ENCODE measurements around the gene ARHGAP19. TPM values are rescaled to one million over a fixed set of nuclear protein-coding genes. Genes with fewer than 3 reads are reported as not detected.

The ARHGAP19 gene
- total and polyA plus RNA-seq, 8 donors, result 1.2 to 16.2 (median 6.3) TPM

DNA sequence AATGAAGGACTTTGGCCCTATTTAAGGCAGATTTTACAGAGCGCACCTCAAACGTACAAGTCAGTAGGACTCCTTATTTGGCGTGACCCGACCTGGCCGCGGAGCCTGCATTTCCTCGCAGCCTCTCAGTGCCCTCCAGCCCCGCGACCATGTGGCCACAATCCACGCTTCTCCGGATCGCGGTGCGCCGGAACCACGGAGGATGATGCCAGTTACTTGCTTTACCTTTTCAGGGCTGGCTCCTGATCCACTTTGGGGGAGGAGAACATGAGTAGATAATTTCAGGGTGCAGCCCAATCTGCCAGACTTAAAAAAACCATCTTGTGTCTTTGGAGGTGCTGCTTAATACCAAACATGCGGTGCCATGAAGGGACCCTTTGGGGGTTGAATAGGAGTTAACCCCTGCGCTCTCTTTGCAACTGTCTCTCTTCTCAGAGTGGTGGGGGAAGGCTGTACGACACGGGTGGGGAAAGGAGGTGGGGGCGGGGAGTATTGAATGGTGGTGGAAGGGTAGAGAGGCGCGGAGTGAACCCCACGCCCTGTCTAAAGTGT lies 28.1 kb upstream of the ARHGAP19 start:
- 15 to 33% (median 20%) methylated on average over 18 to 24 of the region's 24 CpGs for WGBS, 5 donors
- H3K4me1 ChIP-seq, result peaks cover 17 to 44% (median 32%) of the 10 kb centered on the region in 4 donors
- intact Hi-C loops (cut with DNase I; ENCODE audit: low total_unique reads), result no loop called here
- no peaks in the 10 kb centered on the region for H3K9me3 ChIP-seq
- TF ChIP-seq EP300 (IDR thresholded peaks at IDR 0.05) (no peak), POLR2AphosphoS5 (IDR thresholded peaks at IDR 0.05) (no peak), POLR2A (IDR thresholded peaks at IDR 0.05) (no peak)
- peak overlapping the region; percentile 68 to 92 (median 83) for H3K4me3 ChIP-seq
- H3K36me3 ChIP-seq, result no peaks in the 10 kb centered on the region
- peak; percentile 29 to 49 for DNase-seq
- no peaks in the 10 kb centered on the region for H3K27me3 ChIP-seq
- H3K27ac ChIP-seq, result peak overlapping the region; percentile 87 to 99 (median 97)

DNA sequence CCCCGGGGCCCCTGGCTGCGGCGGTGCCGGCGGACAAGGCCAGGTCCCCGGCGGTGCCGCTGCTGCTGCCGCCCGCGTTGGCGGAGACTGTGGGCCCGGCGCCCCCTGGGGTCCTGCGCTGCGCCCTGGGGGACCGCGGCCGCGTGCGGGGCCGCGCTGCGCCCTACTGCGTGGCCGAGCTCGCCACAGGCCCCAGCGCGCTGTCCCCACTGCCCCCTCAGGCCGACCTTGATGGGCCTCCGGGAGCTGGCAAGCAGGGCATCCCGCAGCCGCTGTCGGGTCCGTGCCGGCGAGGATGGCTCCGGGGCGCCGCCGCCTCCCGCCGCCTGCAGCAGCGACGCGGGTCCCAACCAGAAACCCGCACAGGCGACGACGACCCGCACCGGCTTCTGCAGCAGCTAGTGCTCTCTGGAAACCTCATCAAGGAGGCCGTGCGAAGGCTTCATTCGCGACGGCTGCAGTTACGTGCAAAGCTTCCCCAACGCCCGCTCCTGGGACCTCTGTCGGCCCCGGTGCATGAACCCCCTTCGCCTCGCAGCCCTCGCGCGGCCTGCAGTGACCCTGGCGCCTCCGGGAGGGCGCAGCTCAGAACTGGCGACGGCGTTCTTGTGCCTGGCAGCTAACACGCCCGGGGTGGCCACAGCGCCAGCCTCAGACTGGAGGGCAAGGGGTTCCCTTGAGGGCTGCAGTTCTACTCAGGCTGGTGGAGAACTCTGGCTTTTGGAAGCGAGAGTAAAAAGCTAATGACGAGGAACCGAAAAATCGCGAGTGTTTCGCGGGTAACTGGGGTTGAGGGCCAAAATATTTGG lies 27.4 kb upstream of the ARHGAP19 start:
- intact Hi-C loops (cut with DNase I; ENCODE audit: low total_unique reads), result no loop called here
- DNase-seq, result peak; percentile 70 to 81
- H3K4me3 ChIP-seq, result peak overlapping the region; percentile 68 to 92 (median 83)
- TF ChIP-seq POLR2A (IDR thresholded peaks at IDR 0.05) (no peak), POLR2AphosphoS5 (IDR thresholded peaks at IDR 0.05) (peak in 1 of 3 donors; percentile 36), EP300 (IDR thresholded peaks at IDR 0.05) (no peak)
- TF ChIP-seq, protein P1, sequence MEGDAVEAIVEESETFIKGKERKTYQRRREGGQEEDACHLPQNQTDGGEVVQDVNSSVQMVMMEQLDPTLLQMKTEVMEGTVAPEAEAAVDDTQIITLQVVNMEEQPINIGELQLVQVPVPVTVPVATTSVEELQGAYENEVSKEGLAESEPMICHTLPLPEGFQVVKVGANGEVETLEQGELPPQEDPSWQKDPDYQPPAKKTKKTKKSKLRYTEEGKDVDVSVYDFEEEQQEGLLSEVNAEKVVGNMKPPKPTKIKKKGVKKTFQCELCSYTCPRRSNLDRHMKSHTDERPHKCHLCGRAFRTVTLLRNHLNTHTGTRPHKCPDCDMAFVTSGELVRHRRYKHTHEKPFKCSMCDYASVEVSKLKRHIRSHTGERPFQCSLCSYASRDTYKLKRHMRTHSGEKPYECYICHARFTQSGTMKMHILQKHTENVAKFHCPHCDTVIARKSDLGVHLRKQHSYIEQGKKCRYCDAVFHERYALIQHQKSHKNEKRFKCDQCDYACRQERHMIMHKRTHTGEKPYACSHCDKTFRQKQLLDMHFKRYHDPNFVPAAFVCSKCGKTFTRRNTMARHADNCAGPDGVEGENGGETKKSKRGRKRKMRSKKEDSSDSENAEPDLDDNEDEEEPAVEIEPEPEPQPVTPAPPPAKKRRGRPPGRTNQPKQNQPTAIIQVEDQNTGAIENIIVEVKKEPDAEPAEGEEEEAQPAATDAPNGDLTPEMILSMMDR (IDR thresholded peaks at IDR 0.05), result peak in 2 of 7 experiments; percentile 8 to 25
- H3K9me3 ChIP-seq, result no peaks in the 10 kb centered on the region
- peaks cover 17 to 40% (median 31%) of the 10 kb centered on the region in 4 donors for H3K4me1 ChIP-seq
- H3K27me3 ChIP-seq, result no peaks in the 10 kb centered on the region
- WGBS, 5 donors, result 0 to 2% (median 1%) methylated on average over 34 to 83 of the region's 83 CpGs
- H3K27ac ChIP-seq, result peak overlapping the region; percentile 87 to 99 (median 97)
- no peaks in the 10 kb centered on the region for H3K36me3 ChIP-seq

DNA sequence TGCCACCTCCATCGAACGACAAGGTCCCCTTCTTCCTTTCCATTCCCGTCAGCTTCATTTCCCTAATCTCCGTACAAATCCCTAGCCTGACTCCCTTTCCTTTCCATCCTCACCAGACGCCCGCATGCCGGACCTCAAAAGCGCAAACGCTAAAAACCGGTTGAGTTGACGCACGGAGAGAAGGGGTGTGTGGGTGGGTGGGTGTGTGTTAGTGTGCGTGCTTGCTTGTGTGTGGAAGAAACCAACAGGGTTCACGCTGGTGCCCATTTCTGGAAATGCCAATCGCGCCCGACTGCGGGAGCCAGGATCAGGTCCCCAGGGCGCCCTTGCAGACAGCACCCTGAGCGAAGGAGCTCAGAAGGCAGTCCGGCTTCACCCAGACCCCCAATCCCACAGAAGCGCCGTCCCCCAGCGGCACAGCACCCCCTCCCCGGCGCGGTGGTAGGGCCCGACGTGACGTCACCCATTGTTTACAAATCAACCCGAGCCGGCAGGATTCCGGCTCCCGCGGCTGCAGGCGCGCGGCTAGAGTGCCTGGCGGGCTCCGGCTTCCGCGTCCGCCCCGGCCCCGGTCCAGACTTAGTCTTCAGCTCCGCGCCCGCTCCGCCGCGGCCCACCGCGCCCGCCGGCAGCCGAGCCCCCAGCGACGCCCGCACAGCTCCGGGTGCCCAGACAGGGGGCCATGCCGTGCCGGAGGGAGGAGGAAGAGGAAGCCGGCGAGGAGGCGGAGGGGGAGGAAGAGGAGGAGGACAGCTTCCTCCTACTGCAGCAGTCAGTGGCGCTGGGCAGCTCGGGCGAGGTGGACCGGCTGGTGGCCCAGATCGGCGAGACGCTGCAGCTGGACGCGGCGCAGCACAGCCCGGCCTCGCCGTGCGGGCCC lies 26.6 kb upstream of the ARHGAP19 start, which contains the start of gene FRAT1:
TSS of gene FRAT1 (plus strand) at position 500 of the 880 bp plus-strand sequence. CDS start at position 683, 183 bp downstream.
- no peaks in the 10 kb centered on the region for H3K9me3 ChIP-seq
- H3K36me3 ChIP-seq, result no peaks in the 10 kb centered on the region
- H3K4me1 ChIP-seq, result peaks cover 17 to 40% (median 31%) of the 10 kb centered on the region in 4 donors
- peak within 1 kb of the TSS; percentile 87 to 99 (median 97) for H3K27ac ChIP-seq
- peak in 1 of 4 donors; percentile 72 for TF ChIP-seq POLR2A (IDR thresholded peaks at IDR 0.05)
- TF ChIP-seq, protein P1 (IDR thresholded peaks at IDR 0.05), result no peak
- peak; percentile 20 to 87 (median 80) for TF ChIP-seq POLR2AphosphoS5 (IDR thresholded peaks at IDR 0.05)
- 0 to 1% (median 0%) methylated on average over 24 to 79 of the region's 79 CpGs for WGBS, 5 donors
- H3K4me3 ChIP-seq, result peak within 1 kb of the TSS; percentile 68 to 92 (median 83)
- intact Hi-C loops (cut with DNase I; ENCODE audit: low total_unique reads), result no loop called here
- peak; percentile 94 to 96 for DNase-seq
- no peaks in the 10 kb centered on the region for H3K27me3 ChIP-seq

DNA sequence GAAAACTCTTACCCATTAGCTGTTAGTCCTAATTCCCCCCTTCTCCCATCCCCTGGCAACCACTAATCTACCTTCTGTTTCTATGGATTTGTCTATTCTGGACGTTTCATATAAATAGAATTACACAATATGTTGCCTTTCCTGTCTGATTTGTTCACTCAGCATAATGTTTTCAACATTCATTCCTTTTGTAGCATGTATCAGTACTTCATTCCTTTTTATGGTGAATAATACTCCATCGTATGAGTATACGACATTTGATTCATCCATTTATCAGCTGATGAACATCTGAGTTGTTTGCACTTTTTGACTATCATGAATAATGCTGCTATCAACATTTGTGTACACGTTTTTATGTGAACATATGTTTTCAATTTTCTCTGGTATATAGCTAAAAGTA lies 22.2 kb upstream of the ARHGAP19 start:
- no peak overlapping the region for H3K27ac ChIP-seq
- no peaks in the 10 kb centered on the region for H3K27me3 ChIP-seq
- WGBS, 5 donors, result 35 to 58% (median 57%) methylated on average over 4 of the region's 4 CpGs
- H3K36me3 ChIP-seq, result no peaks in the 10 kb centered on the region
- intact Hi-C loops (cut with DNase I; ENCODE audit: low total_unique reads), result no loop called here
- H3K9me3 ChIP-seq, result no peaks in the 10 kb centered on the region
- H3K4me3 ChIP-seq, result no peak overlapping the region
- DNase-seq, result no peak
- peaks cover 0 to 8% (median 3%) of the 10 kb centered on the region in 4 donors for H3K4me1 ChIP-seq
- no peak for TF ChIP-seq EP300 (IDR thresholded peaks at IDR 0.05)
- no peak for TF ChIP-seq POLR2AphosphoS5 (IDR thresholded peaks at IDR 0.05)
- TF ChIP-seq POLR2A (IDR thresholded peaks at IDR 0.05), result no peak
- TF ChIP-seq, protein P1 (IDR thresholded peaks at IDR 0.05), result no peak
